GM18505 (cell line): ENCODE results near the gene CNTNAP5.

Source experiments
- ATAC-seq: cut with Tn5 transposase; IDR thresholded peaks from one replicate; pipeline ENCODE4 v1.9.1; 2021; ENCODE audit not compliant: unreplicated experiment
- POLR2A ChIP-seq: IDR thresholded peaks from 4 replicates; pipeline ENCODE4 v1.6.1; 2011; ENCODE audit warnings: borderline replicate concordance; ENCODE audit not compliant: insufficient read depth, insufficient read length; ENCODE audit errors: extremely low read depth

The CNTNAP5 gene

GRCh38 chr2:124147552-124147951 lies 122.5 kb downstream of the CNTNAP5 start:
- TF ChIP-seq POLR2A, result no peak
- no peak for ATAC-seq

GRCh38 chr2:124149571-124149970 lies 124.5 kb downstream of the CNTNAP5 start:
- TF ChIP-seq POLR2A, result no peak

GRCh38 chr2:124151691-124152090 lies 126.6 kb downstream of the CNTNAP5 start:
- no peak for TF ChIP-seq POLR2A
- ATAC-seq, result no peak

More at GRCh38 chr2:124149571-124149970, 124.5 kb downstream of the CNTNAP5 start:
- no peak for ATAC-seq

GRCh38 chr2:124153713-124154112 lies 128.6 kb downstream of the CNTNAP5 start:
- no peak for TF ChIP-seq POLR2A
- ATAC-seq, result no peak

GRCh38 chr2:124159166-124159565 lies 134.1 kb downstream of the CNTNAP5 start:
- no peak for ATAC-seq
- TF ChIP-seq POLR2A, result no peak

GRCh38 chr2:124161542-124161941 lies 136.5 kb downstream of the CNTNAP5 start:
- TF ChIP-seq POLR2A, result no peak
- no peak for ATAC-seq

- no peak for ATAC-seq
- no peak for TF ChIP-seq POLR2A
Measured at GRCh38 chr2:124162256-124162655, 137.2 kb downstream of the CNTNAP5 start.

- no peak for TF ChIP-seq POLR2A
- ATAC-seq, result no peak
Measured at GRCh38 chr2:124163840-124164239, 138.8 kb downstream of the CNTNAP5 start.

- no peak for ATAC-seq
- TF ChIP-seq POLR2A, result no peak
Measured at GRCh38 chr2:124165698-124166097, 140.6 kb downstream of the CNTNAP5 start.

- ATAC-seq, result no peak
Measured at GRCh38 chr2:124171472-124172063, 146.5 kb downstream of the CNTNAP5 start.

GRCh38 chr2:124178719-124179118 lies 153.6 kb downstream of the CNTNAP5 start:
- no peak for TF ChIP-seq POLR2A
- ATAC-seq, result no peak

More at GRCh38 chr2:124171472-124172063, 146.5 kb downstream of the CNTNAP5 start:
- no peak for TF ChIP-seq POLR2A

- TF ChIP-seq POLR2A, result no peak
- no peak for ATAC-seq
Measured at GRCh38 chr2:124180635-124181034, 155.5 kb downstream of the CNTNAP5 start.

GRCh38 chr2:124186801-124187200 lies 161.7 kb downstream of the CNTNAP5 start:
- ATAC-seq, result no peak
- no peak for TF ChIP-seq POLR2A

GRCh38 chr2:124187948-124188347 lies 162.9 kb downstream of the CNTNAP5 start:
- no peak for ATAC-seq
- TF ChIP-seq POLR2A, result no peak

GRCh38 chr2:124193706-124194105 lies 168.6 kb downstream of the CNTNAP5 start:
- no peak for TF ChIP-seq POLR2A
- ATAC-seq, result no peak

- ATAC-seq, result no peak
- TF ChIP-seq POLR2A, result no peak
Measured at GRCh38 chr2:124201713-124202112, 176.6 kb downstream of the CNTNAP5 start.

- no peak for ATAC-seq
- TF ChIP-seq POLR2A, result no peak
Measured at GRCh38 chr2:124209441-124209840, 184.4 kb downstream of the CNTNAP5 start.
